OCI-LY1 (cell line): ENCODE measurements around the gene VAV3.

Source experiments
- EZH2 ChIP-seq: fragments of 200-600 bp; sonication (generic), shearing (Covaris generic); IDR thresholded peaks from 2 replicates; pipeline ENCODE4 v1.8.0; 2017; ENCODE audit warnings: borderline replicate concordance, mixed run types, mild to moderate bottlenecking, antibody characterized with exemption, low read length, moderate library complexity, mixed read lengths
- TF ChIP-seq, protein P1 (sequence below): fragments of 200-600 bp; sonication (generic), shearing (Covaris generic); IDR thresholded peaks from 2 replicates; pipeline ENCODE4 v1.5.1; 2017; ENCODE audit warnings: mild to moderate bottlenecking, antibody characterized with exemption, low read length, moderate library complexity, mixed read lengths

DNA sequence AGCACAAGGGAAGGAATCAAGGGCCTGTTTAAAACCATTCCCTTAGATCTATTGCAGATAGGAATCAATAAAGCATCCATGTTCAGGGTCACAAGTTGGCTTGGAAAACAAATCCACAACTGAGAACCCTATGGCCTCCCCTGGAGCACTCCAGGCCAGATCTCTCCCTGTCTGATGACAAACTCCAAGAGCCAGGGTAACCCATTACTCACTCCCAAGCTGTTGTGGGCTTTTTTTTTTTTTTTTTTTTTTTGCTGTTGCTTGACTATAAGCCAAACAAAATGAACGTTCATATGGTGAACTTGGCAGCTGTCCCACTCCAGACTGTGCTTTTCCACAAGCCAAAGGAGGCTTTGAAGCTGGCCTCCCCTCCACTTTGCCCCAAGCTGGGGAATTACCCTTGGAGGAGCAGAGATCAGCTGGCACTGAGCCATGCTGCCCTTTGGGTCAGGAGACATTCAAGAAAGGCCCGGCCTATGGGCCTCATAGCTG is 35.7 kb upstream of the VAV3 start:
- TF ChIP-seq, protein P1, sequence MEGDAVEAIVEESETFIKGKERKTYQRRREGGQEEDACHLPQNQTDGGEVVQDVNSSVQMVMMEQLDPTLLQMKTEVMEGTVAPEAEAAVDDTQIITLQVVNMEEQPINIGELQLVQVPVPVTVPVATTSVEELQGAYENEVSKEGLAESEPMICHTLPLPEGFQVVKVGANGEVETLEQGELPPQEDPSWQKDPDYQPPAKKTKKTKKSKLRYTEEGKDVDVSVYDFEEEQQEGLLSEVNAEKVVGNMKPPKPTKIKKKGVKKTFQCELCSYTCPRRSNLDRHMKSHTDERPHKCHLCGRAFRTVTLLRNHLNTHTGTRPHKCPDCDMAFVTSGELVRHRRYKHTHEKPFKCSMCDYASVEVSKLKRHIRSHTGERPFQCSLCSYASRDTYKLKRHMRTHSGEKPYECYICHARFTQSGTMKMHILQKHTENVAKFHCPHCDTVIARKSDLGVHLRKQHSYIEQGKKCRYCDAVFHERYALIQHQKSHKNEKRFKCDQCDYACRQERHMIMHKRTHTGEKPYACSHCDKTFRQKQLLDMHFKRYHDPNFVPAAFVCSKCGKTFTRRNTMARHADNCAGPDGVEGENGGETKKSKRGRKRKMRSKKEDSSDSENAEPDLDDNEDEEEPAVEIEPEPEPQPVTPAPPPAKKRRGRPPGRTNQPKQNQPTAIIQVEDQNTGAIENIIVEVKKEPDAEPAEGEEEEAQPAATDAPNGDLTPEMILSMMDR = no peak
- TF ChIP-seq EZH2 = no peak
